ENCODE data around the gene PEX14.
A peak's percentile ranks its signal among the peaks of the same experiment; 100 is the strongest.

Gene PEX14

DNA sequence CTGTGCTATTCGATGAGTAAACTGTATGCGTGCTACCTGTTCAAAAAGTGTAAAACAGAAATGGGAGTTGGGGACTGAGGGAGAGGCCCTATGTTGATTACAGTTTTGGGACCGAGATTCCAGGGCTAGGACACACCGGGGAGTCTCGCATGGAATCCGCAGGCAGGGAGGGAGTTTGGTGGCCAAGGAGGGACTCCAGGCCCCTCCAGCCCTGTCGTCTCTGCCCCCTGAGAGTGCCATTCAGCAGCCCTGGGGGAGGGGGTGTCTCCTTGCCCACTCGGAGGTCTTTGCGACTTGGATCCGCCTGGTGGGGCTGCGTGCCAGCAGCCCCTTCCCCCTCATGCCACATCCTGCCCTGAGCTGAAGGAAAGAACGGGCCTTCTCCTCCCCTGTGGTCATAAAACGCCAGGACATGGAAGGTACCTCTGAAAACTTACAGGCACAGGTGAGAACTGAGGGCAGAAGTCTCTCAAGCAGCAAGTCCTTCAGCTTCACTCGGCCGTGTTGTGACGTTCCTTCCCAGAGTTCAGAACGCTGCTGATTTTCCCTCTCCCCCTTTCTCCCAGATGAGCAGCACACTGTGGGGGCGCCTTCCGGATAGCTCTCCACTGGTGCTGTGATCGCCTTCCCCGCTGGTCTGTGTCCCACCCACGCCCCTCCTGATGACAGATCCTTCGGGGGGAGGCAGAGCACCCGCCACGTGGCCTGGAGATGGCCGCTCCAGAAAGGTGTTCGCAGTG is 141.4 kb downstream of the PEX14 start:
- DNase-seq (ENCODE audit: low read depth, low spot score): no peak

DNA sequence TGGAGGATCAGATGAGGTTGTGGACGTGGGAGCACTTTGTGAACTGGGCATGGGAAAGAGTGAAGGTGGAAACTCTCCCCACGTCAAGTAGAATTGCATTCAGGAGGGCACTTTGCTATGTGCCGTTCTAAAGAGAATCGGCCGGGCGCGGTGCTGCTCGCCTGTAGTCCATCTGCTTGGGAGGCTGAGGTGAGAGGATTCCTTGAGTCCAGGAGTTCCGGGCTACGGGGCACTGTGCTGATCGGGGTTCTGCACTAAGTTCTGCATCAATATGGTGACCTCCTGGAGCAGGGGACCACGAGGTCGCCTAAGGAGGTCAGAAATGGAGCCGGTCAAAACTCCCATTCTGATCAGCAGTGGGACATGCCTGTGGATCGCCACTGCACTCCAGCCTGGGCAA is 141.9 kb downstream of the PEX14 start:
- no peak for DNase-seq (ENCODE audit: low read depth, low spot score)

- DNase-seq (ENCODE audit: low read depth, low spot score): no peak
Measured at GRCh38 chr1:10617318-10617717, 142.6 kb downstream of the PEX14 start.

- no peak for DNase-seq (ENCODE audit: low read depth, low spot score)
Measured at GRCh38 chr1:10617931-10618885, 143.5 kb downstream of the PEX14 start.

GRCh38 chr1:10620776-10621175 is 146.0 kb downstream of the PEX14 start:
- DNase-seq (ENCODE audit: low read depth, low spot score): no peak

- DNase-seq (ENCODE audit: low read depth, low spot score): no peak
Measured at GRCh38 chr1:10621906-10622305, 147.2 kb downstream of the PEX14 start.

GRCh38 chr1:10622910-10623685 is 148.3 kb downstream of the PEX14 start:
- no peak for DNase-seq (ENCODE audit: low read depth, low spot score)

DNA sequence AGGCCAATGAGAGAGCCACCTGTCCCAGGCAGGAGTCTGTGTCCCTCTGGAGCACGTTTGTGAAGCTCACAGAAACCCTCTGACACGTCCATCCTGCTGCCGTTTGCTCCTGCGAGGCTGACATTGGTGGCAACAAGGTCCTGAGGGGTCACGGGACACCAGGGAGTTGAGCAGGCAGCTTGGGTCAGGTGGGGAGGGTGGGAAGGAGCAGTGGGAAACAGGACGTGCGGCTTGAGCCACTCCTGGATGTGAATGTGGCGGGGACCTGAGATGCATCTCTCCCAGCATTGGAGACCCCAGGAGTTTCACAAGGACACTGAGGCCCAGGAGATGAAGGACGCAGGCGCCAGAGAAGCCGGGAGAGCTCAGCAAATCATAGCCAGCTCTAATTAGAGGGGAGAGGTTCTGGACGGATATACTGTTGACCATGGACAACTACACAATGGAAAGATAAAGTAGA is 149.0 kb downstream of the PEX14 start:
- no peak for DNase-seq (ENCODE audit: low read depth, low spot score)

DNA sequence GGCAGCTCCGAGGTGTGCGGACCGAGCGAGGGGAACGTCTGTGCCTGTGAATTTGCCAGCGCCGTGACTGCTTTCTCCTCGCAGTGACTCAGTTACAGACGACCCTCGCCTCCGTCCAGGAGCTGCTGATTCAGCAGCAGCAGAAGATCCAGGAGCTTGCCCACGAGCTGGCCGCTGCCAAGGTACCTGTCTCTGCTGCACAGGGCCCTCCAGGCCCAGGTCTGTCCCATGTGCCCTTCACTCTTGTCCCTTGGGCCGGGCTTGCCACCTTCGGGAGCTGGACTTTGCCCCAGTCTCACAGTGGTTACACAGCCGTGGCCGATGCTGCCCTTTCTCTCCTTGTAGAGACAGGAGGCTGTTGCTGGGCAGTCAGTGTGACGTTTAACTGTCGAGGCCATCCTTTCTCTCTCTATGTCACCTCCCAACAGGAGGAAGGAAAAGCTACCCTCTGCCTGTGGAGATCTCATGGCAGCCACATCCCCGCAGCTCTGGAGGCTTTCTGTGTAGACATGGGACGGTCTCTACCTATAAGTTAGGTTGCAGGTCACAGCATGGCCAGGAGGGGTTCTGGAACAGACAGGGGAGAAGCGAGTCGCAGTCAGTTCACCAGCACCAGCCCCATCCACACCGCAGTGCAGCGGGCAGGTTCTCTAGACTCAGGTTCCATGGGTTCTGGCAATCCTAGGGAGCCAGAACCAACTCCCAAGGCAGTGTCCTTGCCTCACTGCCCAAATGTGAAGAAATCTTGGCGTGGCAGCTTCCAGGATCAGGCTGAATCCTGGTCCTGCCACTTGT is 149.7 kb downstream of the PEX14 start:
- DNase-seq (ENCODE audit: low read depth, low spot score): no peak

GRCh38 chr1:10625076-10625475 is 150.3 kb downstream of the PEX14 start:
- no peak for DNase-seq (ENCODE audit: low read depth, low spot score)

DNA sequence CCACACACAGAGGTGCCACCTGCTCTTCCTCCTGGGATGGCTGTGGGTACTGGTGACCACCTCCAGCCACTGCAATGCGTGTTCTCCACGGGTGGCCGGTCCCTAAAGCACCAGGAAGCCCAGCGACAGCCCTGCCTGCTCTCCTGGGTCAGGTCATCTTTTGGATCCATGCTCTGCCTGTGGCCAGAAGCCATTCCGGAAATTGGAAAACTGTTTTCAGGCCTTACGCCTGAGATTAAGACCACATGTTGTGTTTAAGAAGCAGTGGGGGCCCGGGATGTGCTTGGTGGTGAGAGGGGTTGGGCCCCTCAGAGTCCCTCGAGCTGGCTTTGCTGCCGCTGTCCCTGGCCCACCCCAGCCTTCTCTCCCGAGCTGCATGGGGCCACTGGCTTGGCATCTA is 150.8 kb downstream of the PEX14 start:
- DNase-seq (ENCODE audit: low read depth, low spot score): no peak

DNA sequence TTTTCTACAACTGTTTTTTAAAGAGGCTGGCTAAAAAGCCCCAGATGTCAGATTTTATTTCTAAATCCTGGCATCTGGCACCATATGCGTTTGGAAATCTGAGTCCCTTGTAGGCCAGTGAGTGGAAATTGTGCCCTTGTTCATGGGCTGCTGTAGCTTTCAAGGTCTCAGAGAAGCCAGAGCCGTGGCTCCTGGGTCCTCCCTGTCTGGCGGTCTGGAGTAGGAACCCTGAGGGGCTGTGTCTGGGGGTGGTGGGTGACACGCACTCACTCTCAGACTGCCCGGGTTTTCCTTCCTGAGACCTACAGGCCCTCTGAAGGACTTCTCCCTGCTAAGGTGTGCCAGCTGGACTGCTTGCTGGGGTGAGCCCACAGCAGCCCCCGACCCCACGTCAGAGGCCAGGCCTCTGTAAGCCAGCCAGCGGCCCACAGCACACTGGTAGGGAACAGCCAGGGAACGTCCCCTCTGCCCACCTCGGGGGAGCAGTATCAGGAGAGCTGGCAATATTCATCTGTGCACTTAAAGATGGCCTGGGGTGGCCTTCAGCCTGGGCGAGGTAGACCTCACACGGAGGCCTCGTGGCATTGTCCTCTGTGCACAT is 151.5 kb downstream of the PEX14 start:
- DNase-seq (ENCODE audit: low read depth, low spot score): no peak

GRCh38 chr1:10626791-10627410 is 152.2 kb downstream of the PEX14 start:
- DNase-seq (ENCODE audit: low read depth, low spot score): no peak

GRCh38 chr1:10628685-10629084 is 153.9 kb downstream of the PEX14 start:
- peak; percentile 31 for DNase-seq (ENCODE audit: low read depth, low spot score)

DNA sequence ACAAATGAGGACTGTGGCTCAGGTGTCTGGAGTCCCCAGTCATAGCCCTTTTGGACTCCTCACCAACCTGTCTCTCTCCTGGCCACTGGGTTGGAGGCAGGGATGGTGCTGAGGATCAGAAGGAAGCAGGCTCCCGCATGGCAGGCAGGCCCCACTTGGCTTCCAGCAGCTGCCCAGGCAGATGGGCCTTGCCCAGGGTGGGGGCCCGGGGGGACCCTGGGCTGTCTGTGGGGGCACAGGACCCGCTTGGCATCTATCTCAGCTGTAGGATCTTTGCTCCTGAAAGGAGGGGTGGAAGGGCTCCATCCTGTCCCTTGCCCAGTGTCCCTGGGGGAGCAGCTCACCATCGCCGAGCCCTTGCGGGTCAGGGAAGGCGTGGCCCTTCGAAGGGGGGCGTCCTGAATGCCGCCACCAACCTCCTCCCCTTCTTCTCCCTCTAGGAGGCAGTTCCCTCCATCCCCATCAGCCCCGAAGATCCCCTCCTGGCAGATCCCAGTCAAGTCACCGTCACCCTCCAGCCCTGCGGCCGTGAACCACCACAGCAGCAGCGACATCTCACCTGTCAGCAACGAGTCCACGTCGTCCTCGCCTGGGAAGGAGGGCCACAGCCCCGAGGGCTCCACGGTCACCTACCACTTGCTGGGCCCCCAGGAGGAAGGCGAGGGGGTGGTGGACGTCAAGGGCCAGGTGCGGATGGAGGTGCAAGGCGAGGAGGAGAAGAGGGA is 154.5 kb downstream of the PEX14 start:
- DNase-seq (ENCODE audit: low read depth, low spot score): no peak

GRCh38 chr1:10629816-10630571 is 155.2 kb downstream of the PEX14 start:
- no peak for DNase-seq (ENCODE audit: low read depth, low spot score)

DNA sequence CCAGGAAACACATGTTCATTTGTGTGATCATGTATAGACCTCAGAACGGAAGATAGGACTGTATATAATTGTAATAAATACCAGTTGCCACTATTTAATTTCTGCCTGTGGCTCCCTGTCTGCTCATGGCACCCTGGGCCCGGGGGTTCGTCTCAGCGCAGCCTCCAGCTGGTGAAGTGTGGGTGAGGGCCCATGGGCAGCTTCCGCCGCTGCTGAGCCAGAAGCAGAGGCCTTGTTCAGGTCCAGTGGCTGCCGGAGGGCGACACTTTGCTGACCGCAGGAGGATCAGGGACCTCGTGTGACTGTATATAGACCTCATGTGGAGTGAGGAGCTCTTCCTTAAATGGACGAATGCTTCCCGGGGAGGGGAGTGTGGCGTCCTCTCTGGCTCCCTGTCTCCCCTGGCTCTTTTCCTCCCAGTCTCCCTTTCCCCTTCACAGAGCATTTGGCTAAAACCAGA is 155.9 kb downstream of the PEX14 start:
- no peak for DNase-seq (ENCODE audit: low read depth, low spot score)

- no peak for DNase-seq (ENCODE audit: low read depth, low spot score)
Measured at GRCh38 chr1:10631121-10631810, 156.5 kb downstream of the PEX14 start.
